ENCODE results near the gene KCTD16. TPM values are rescaled to one million over a fixed set of nuclear protein-coding genes. Genes with fewer than 3 reads are reported as not detected.
A peak's percentile ranks its signal among the peaks of the same experiment; 100 is the strongest.

The KCTD16 gene
- total RNA-seq, 6 experiments from 2014 or later: 1.5 to 3.6 (median 3.0) TPM

GRCh38 chr5:144462577-144462976 lies 291.9 kb downstream of the KCTD16 start:
- Mint-ChIP-seq H3K27ac (no peak overlapping the region), H3K4me1 (ENCODE audit: low read depth) (peaks cover 33% of the 10 kb centered on the region), H3K9me3 (no peaks in the 10 kb centered on the region), H3K4me3 (no peak overlapping the region), H3K27me3 (ENCODE audit: insufficient read depth) (peaks cover 1% of the 10 kb centered on the region; the same call in 1 of the 2 replicates), H3K36me3 (ENCODE audit: low read depth) (no peaks in the 10 kb centered on the region)
- TF ChIP-seq, protein P1, sequence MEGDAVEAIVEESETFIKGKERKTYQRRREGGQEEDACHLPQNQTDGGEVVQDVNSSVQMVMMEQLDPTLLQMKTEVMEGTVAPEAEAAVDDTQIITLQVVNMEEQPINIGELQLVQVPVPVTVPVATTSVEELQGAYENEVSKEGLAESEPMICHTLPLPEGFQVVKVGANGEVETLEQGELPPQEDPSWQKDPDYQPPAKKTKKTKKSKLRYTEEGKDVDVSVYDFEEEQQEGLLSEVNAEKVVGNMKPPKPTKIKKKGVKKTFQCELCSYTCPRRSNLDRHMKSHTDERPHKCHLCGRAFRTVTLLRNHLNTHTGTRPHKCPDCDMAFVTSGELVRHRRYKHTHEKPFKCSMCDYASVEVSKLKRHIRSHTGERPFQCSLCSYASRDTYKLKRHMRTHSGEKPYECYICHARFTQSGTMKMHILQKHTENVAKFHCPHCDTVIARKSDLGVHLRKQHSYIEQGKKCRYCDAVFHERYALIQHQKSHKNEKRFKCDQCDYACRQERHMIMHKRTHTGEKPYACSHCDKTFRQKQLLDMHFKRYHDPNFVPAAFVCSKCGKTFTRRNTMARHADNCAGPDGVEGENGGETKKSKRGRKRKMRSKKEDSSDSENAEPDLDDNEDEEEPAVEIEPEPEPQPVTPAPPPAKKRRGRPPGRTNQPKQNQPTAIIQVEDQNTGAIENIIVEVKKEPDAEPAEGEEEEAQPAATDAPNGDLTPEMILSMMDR (IDR thresholded peaks at IDR 0.05): no peak
- DNase-seq: no peak

DNA sequence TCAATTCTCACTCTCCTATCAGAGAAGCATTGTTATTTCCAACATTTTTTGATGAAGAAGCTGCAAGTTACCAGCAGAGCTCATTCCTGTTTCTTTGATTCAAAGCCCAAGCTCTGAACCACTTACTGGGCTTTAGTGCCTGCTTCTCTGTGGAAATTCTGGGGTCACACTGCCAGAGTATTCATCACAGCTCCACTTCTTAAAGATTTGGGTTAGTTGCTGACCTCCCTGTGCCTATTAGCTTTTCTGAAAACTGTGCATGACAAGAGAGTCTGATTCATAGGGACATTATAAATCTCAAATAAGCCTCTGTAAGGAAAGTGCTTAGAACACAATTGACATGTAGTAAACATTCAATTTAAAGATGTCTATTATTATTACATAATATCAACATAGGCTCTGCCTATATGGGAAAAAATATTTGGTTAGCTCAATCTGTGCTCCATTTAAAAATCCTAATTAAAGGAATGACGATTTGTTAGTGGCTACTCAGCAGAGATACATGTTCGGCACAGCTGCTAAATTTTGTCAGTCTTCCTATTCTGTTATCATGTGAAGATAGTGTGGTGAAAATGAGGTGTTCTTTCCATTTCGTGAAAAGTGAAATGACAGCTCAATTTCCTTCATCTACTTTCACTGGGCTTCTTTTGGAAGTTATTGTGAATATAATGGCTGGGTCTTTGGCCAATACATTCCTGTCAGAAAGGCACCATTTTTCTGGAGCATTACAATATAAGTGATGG lies 293.0 kb downstream of the KCTD16 start:
- TF ChIP-seq, protein P1 (IDR thresholded peaks at IDR 0.05): no peak
- Mint-ChIP-seq H3K27me3 (ENCODE audit: insufficient read depth) (peaks cover 1% of the 10 kb centered on the region; the same call in 1 of the 2 replicates), H3K4me3 (no peak overlapping the region), H3K36me3 (ENCODE audit: low read depth) (no peaks in the 10 kb centered on the region), H3K9me3 (no peaks in the 10 kb centered on the region), H3K4me1 (ENCODE audit: low read depth) (peaks cover 44% of the 10 kb centered on the region), H3K27ac (no peak overlapping the region)
- no peak for DNase-seq

GRCh38 chr5:144464306-144464705 lies 293.6 kb downstream of the KCTD16 start:
- no peaks in the 10 kb centered on the region for H3K9me3 Mint-ChIP-seq
- TF ChIP-seq, protein P1 (IDR thresholded peaks at IDR 0.05): no peak
- DNase-seq: no peak
- no peaks in the 10 kb centered on the region for H3K36me3 Mint-ChIP-seq (ENCODE audit: low read depth)
- H3K4me1 Mint-ChIP-seq (ENCODE audit: low read depth): peaks cover 50% of the 10 kb centered on the region
- H3K27ac Mint-ChIP-seq: no peak overlapping the region
- H3K27me3 Mint-ChIP-seq (ENCODE audit: insufficient read depth): peaks cover 1% of the 10 kb centered on the region; the same call in 1 of the 2 replicates
- no peak overlapping the region for H3K4me3 Mint-ChIP-seq

- Mint-ChIP-seq H3K27ac (no peak overlapping the region), H3K27me3 (ENCODE audit: insufficient read depth) (peaks cover 1% of the 10 kb centered on the region; the same call in 1 of the 2 replicates), H3K4me3 (no peak overlapping the region), H3K4me1 (ENCODE audit: low read depth) (peaks cover 60% of the 10 kb centered on the region), H3K9me3 (no peaks in the 10 kb centered on the region), H3K36me3 (ENCODE audit: low read depth) (no peaks in the 10 kb centered on the region)
- no peak for DNase-seq
- TF ChIP-seq, protein P1 (IDR thresholded peaks at IDR 0.05): no peak
These were observed 294.8 kb downstream of the KCTD16 start for GRCh38 chr5:144465441-144465840.

GRCh38 chr5:144467792-144468191 lies 297.1 kb downstream of the KCTD16 start:
- no peaks in the 10 kb centered on the region for H3K36me3 Mint-ChIP-seq (ENCODE audit: low read depth)
- DNase-seq: peak; percentile 58
- peaks cover 49% of the 10 kb centered on the region for H3K4me1 Mint-ChIP-seq (ENCODE audit: low read depth)
- TF ChIP-seq, protein P1 (IDR thresholded peaks at IDR 0.05): peak; percentile 80
- H3K4me3 Mint-ChIP-seq: peak overlapping the region; percentile 56; the same call in 1 of the 2 replicates
- no peaks in the 10 kb centered on the region for H3K9me3 Mint-ChIP-seq
- H3K27ac Mint-ChIP-seq: peak overlapping the region; percentile 76; the same call in 1 of the 2 replicates
- H3K27me3 Mint-ChIP-seq (ENCODE audit: insufficient read depth): peaks cover 1% of the 10 kb centered on the region; the same call in 1 of the 2 replicates
